Measurements from ENCODE around the gene FBXL3. TPM values are rescaled to one million over a fixed set of nuclear protein-coding genes. Genes with fewer than 3 reads are reported as not detected.

Gene FBXL3
- total and polyA plus RNA-seq, 2 of the 4 experiments (the other 2 are of a cell fraction) = 15.3 to 43.6 TPM

- Histone ChIP-seq H3K27me3 (ENCODE audit: control insufficient read depth, insufficient read depth, low read length) (peaks cover 23% of the 10 kb centered on the region), H3K36me3 (ENCODE audit: control insufficient read depth, insufficient read depth, low read length) (no peaks in the 10 kb centered on the region), H4K20me1 (ENCODE audit: insufficient read depth, low read length) (no peaks in the 10 kb centered on the region), H2BK15ac (ENCODE audit: low read depth, low read length) (no peak overlapping the region), H3K56ac (ENCODE audit: extremely low read depth, insufficient read depth, low read length) (no peak overlapping the region), H3K27ac (ENCODE audit: insufficient read depth, low read length) (no peak overlapping the region), H3K9ac (ENCODE audit: low read depth, low read length) (no peak overlapping the region), H4K5ac (ENCODE audit: low read depth, low read length) (no peak overlapping the region), H4K8ac (ENCODE audit: low read depth in 2 of 2, low read length in 2 of 2) (no peak overlapping the region), H2BK120ac (ENCODE audit: low read depth, low read length) (no peak overlapping the region), H3K18ac (ENCODE audit: low read depth, low read length) (no peak overlapping the region), H2AFZ (replicated peaks; ENCODE audit: low read length, poor library complexity) (no peak overlapping the region), H2BK5ac (ENCODE audit: low read depth, low read length, poor library complexity, severe bottlenecking) (no peak overlapping the region), H3K79me1 (ENCODE audit: low read depth in 1 of 2, low read length in 2 of 2) (no peaks in the 10 kb centered on the region), H3K9me3 (ENCODE audit: control insufficient read depth, insufficient read depth, low read length) (no peaks in the 10 kb centered on the region), H3K23ac (ENCODE audit: low read depth, low read length) (no peak overlapping the region), H2AK9ac (replicated peaks; ENCODE audit: low read depth, low read length, poor library complexity) (no peak overlapping the region), H3K4me1 (ENCODE audit: control insufficient read depth, insufficient read depth, low read length) (no peaks in the 10 kb centered on the region), H2BK20ac (ENCODE audit: low read depth, low read length) (no peak overlapping the region), H3K4me2 (ENCODE audit: low read depth, low read length) (no peak overlapping the region), H3K4ac (ENCODE audit: low read depth, low read length) (no peak overlapping the region), H4K91ac (ENCODE audit: insufficient read depth, low read depth, low read length) (no peak overlapping the region), H3K9me1 (ENCODE audit: insufficient read depth, low read length) (no peaks in the 10 kb centered on the region), H3K4me3 (ENCODE audit: insufficient read depth, low read depth, low read length) (no peak overlapping the region), H2AK5ac (ENCODE audit: low read depth, low read length) (no peak overlapping the region), H3K14ac (replicated peaks; ENCODE audit: low read depth, low read length) (no peak overlapping the region)
- ChIA-PET POLR2A (ENCODE audit: unreplicated experiment) (no interaction called here), CTCF (no interaction called here)
- dilution Hi-C loops (cut with HindIII; ENCODE audit: low sequenced_read_pairs, unreplicated experiment) (no loop called here), in situ Hi-C loops (cut with MboI; ENCODE audit: low sequenced_read_pairs) (loop anchor here (25.0 kb wide), 1 partner anchor 1289 kb away; no protein-coding TSS in a partner anchor), intact Hi-C loops (cut with micrococcal nuclease) (no loop called here)
- no TSS peak for BruUV-seq (replicated peaks)
- TF ChIP-seq BHLHE40 (IDR thresholded peaks at IDR 0.05; ENCODE audit: low read depth, low read length) (no peak), FOS (IDR thresholded peaks at IDR 0.05; ENCODE audit: low read depth, low read length) (no peak), RCOR1 (IDR thresholded peaks at IDR 0.05; ENCODE audit: insufficient replicate concordance, low read length) (no peak), CTCF (conservative IDR thresholded peaks at IDR 0.05; ENCODE audit: low read depth, low read length) (no peak), CHD1 (IDR thresholded peaks at IDR 0.05; ENCODE audit: low read depth, low read length) (no peak), CEBPB (IDR thresholded peaks at IDR 0.05; ENCODE audit: low read depth, low read length) (no peak), MAFK (IDR thresholded peaks at IDR 0.05; ENCODE audit: low read depth, low read length) (no peak), POLR2A (IDR thresholded peaks at IDR 0.05; ENCODE audit: low read depth, low read length) (no peak), RAD21 (IDR thresholded peaks at IDR 0.05; ENCODE audit: low read length) (no peak), RFX5 (IDR thresholded peaks at IDR 0.05; ENCODE audit: low read depth, low read length) (no peak), MXI1 (IDR thresholded peaks at IDR 0.05; ENCODE audit: borderline replicate concordance, low read depth, low read length) (no peak), ELK1 (IDR thresholded peaks at IDR 0.05; ENCODE audit: borderline replicate concordance, low read depth, low read length) (no peak), SMC3 (IDR thresholded peaks at IDR 0.05; ENCODE audit: low read depth, low read length) (no peak), USF2 (IDR thresholded peaks at IDR 0.05; ENCODE audit: low read depth, low read length) (no peak), NFE2L2 (IDR thresholded peaks at IDR 0.05; ENCODE audit: low read depth, low read length) (no peak)
- 79% methylated on average over 3 of the region's 6 CpGs; no CpG with 5 or more reads in 1 of the 2 experiments for WGBS, 2 experiments (ENCODE audit: extremely low coverage in 2 of 2, insufficient read length in 1 of 2)
- ATAC-seq (ENCODE audit: low read depth) (no peak), DNase-seq (no peak)
Measured at GRCh38 chr13:76975863-76976262, 51.1 kb downstream of the FBXL3 start.
